Muscle layer of colon (tissue), 2 donors: ENCODE measurements around the gene H6PD.

ENCODE experiments used
- H3K27ac ChIP-seq: one replicate; pipeline ENCODE4 v1.7.0; 2013; ENCODE audit warnings: low read depth, mild to moderate bottlenecking, low read length, moderate library complexity
- H3K27me3 ChIP-seq, 2 donors: one replicate each; pipeline ENCODE4 v1.7.0; 2013; ENCODE audit warnings: low read length in 2 of 2, mild to moderate bottlenecking in 2 of 2; ENCODE audit not compliant: insufficient read depth in 2 of 2, control insufficient read depth in 1 of 2
- H3K36me3 ChIP-seq: one replicate; pipeline ENCODE4 v1.7.0; 2013; ENCODE audit warnings: mild to moderate bottlenecking, low read length; ENCODE audit not compliant: insufficient read depth
- H3K4me1 ChIP-seq: one replicate; pipeline ENCODE4 v1.7.0; 2013; ENCODE audit warnings: mild to moderate bottlenecking, low read length; ENCODE audit not compliant: insufficient read depth
- H3K4me3 ChIP-seq, 2 donors: one replicate each; pipeline ENCODE4 v1.7.0; 2013; ENCODE audit warnings: low read length in 2 of 2, low read depth in 1 of 2, mild to moderate bottlenecking in 1 of 2, moderate library complexity in 1 of 2
- H3K9ac ChIP-seq: one replicate; pipeline ENCODE4 v1.7.0; 2013; ENCODE audit warnings: low read length
- H3K9me3 ChIP-seq: one replicate; pipeline ENCODE4 v1.7.0; 2013; ENCODE audit warnings: mild to moderate bottlenecking, low read length
- donor health status: abdominal sarcoma.
- donor health status: Adenocarcinoma of cecum.

H6PD gene

GRCh38 chr1:9197186-9198099 is 37.1 kb upstream of the H6PD start:
- Histone ChIP-seq H3K36me3 (no peaks in the 10 kb centered on the region), H3K9ac (no peak overlapping the region), H3K4me1 (peaks cover 18% of the 10 kb centered on the region), H3K9me3 (no peaks in the 10 kb centered on the region), H3K27me3 (peaks cover 25 to 30% of the 10 kb centered on the region in 2 donors), H3K27ac (no peak overlapping the region), H3K4me3 (no peak overlapping the region)

DNA sequence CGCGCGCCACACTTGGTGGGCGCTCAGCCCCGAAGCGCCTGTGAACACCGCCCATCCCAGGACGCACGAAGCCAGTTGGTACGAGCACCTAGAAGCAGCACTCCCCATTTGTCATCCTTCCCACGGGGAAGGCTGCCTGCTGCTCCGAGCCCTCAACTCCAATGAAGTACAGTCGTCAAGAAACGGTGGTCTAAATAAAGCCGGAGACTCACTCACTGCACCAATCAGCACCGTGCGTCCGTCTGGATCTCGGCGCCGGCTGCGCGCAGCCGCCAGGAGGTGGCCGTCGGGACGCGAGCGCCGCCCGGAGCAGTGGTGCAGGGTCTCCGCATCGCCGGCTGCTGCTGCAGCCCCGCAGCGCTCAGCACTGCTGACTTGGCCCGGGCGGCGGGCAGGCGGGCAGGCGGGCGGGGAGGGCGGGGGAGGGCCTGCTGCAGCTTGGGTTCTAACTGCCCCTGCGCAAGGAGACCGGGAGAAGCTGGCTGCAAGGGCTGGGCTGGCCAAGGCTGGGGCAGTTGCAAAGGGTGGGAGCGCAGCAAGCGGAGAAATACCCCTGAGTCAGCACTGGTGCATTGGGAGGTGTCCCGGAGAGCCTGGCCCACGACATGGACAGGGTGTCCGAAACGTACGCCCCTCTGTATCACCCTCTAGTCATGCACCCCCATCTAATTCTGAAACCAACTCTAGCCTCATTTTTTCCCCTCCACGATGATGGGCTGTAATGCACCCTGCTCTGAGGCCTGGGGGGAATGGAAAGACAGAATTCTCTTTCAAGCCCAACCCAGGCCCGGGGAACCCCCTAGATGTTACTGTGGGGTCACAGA is 35.8 kb upstream of the H6PD start:
- Histone ChIP-seq H3K4me3 (no peak overlapping the region), H3K36me3 (no peaks in the 10 kb centered on the region), H3K27ac (no peak overlapping the region), H3K9ac (no peak overlapping the region), H3K4me1 (peaks cover 21% of the 10 kb centered on the region), H3K27me3 (peaks cover 38 to 43% of the 10 kb centered on the region in 2 donors), H3K9me3 (no peaks in the 10 kb centered on the region)

DNA sequence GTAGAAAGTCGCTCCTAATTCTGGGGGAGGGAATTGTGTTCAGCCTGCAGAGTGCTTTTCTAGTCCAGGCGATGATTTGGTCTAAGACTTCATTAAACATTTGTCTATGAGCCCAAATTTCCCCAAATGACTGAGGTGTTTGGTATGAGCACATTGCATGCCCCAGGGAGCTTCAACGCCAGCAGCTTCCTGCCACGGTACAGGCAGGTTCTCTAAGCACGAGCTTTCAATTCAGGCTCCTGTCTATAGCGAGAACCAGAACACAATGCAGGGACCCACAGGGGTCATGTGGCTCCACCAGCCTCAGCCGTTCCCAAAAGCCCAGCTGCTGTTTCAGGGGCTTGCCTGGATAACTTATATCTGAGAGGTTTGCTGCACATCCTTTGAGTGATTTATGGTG is 34.1 kb upstream of the H6PD start:
- Histone ChIP-seq H3K27me3 (peaks cover 39 to 45% of the 10 kb centered on the region in 2 donors), H3K4me3 (no peak overlapping the region), H3K36me3 (no peaks in the 10 kb centered on the region), H3K9ac (no peak overlapping the region), H3K9me3 (no peaks in the 10 kb centered on the region), H3K4me1 (peaks cover 21% of the 10 kb centered on the region), H3K27ac (no peak overlapping the region)

DNA sequence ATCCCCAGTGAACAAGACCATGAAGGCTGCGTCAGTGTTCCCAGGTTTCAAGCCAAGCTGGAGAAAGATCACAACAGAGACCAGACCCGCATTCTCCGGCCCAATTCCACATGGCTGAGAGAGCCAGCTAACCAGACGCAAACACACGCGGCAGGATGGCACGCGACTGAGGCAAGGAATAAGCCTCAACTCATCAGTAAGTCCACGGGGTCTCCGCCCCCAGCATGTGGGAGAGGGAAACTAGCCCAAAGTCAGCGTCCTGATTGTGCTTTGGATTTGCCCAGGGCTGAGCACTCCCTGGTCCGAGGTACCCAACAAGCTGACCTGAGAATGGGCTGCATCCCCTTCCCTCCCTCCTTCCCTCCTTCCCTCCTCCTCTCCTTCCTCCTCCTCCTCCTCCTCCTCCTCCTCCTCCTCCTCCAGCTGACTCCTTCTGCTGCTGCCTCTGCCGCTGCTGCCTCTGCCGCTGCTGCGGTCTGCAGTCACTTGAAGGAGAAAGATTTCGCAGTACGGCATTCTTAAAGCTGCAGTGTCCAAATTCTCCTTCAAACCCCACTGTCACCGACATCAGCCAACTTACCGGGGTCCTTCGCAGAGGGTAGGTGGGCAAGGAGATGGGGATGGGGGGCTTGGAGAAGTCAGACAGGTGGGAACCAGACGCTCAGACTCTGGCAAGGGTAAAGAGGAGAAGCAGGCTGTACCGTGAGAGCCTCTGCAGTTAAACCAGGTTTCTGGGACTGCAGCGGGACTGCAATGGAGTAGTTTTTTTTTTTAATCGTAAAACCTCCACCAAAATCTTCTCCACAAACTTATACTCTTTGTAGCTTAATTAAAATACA is 33.0 kb upstream of the H6PD start:
- Histone ChIP-seq H3K36me3 (no peaks in the 10 kb centered on the region), H3K27me3 (peaks cover 45 to 50% of the 10 kb centered on the region in 2 donors), H3K9ac (no peak overlapping the region), H3K4me1 (peaks cover 20% of the 10 kb centered on the region), H3K9me3 (no peaks in the 10 kb centered on the region), H3K4me3 (peak overlapping the region; percentile 39 to 48), H3K27ac (no peak overlapping the region)

- no peak overlapping the region for H3K27ac ChIP-seq
- no peaks in the 10 kb centered on the region for H3K36me3 ChIP-seq
- peaks cover 18% of the 10 kb centered on the region for H3K4me1 ChIP-seq
- no peaks in the 10 kb centered on the region for H3K9me3 ChIP-seq
- H3K27me3 ChIP-seq: peaks cover 46 to 47% of the 10 kb centered on the region in 2 donors
- H3K9ac ChIP-seq: no peak overlapping the region
- peak overlapping the region; percentile 39 to 48 for H3K4me3 ChIP-seq
Measured at GRCh38 chr1:9202240-9202870, 32.2 kb upstream of the H6PD start.

DNA sequence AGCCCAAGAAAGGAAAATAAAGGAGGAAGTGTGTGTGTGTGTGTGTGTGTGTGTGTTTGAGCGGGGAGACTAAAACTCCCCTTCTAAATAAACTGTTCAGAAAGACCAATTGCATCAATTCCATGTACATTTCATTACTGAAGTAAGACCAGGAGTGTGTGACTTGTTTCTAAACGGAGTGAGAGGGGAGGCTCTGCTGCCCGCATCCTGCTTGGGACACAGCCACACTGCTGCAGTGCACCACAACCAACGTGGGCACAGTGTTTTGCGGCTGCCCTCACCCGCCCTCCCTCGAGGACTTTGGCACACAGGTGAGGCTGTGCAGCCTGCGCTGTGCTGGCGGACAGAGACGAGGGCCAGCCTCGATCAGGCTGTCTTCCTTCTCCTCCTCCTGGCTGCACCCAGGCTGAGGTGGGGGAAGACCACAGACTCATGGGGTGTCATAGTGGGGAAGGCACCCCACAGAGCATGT is 31.0 kb upstream of the H6PD start:
- Histone ChIP-seq H3K27me3 (peaks cover 34 to 39% of the 10 kb centered on the region in 2 donors), H3K9me3 (no peaks in the 10 kb centered on the region), H3K4me3 (no peak overlapping the region), H3K9ac (no peak overlapping the region), H3K27ac (no peak overlapping the region), H3K4me1 (peaks cover 18% of the 10 kb centered on the region), H3K36me3 (no peaks in the 10 kb centered on the region)

GRCh38 chr1:9204156-9204720 is 30.3 kb upstream of the H6PD start:
- H3K36me3 ChIP-seq: no peaks in the 10 kb centered on the region
- H3K9ac ChIP-seq: no peak overlapping the region
- no peaks in the 10 kb centered on the region for H3K9me3 ChIP-seq
- H3K27me3 ChIP-seq: peaks cover 30 to 36% of the 10 kb centered on the region in 2 donors
- H3K27ac ChIP-seq: no peak overlapping the region
- H3K4me1 ChIP-seq: peaks cover 18% of the 10 kb centered on the region
- no peak overlapping the region for H3K4me3 ChIP-seq

- Histone ChIP-seq H3K4me1 (peaks cover 6% of the 10 kb centered on the region), H3K27ac (no peak overlapping the region), H3K27me3 (peaks cover 24 to 28% of the 10 kb centered on the region in 2 donors), H3K36me3 (no peaks in the 10 kb centered on the region), H3K4me3 (no peak overlapping the region), H3K9ac (no peak overlapping the region), H3K9me3 (no peaks in the 10 kb centered on the region)
Measured at GRCh38 chr1:9207086-9207485, 27.5 kb upstream of the H6PD start.

DNA sequence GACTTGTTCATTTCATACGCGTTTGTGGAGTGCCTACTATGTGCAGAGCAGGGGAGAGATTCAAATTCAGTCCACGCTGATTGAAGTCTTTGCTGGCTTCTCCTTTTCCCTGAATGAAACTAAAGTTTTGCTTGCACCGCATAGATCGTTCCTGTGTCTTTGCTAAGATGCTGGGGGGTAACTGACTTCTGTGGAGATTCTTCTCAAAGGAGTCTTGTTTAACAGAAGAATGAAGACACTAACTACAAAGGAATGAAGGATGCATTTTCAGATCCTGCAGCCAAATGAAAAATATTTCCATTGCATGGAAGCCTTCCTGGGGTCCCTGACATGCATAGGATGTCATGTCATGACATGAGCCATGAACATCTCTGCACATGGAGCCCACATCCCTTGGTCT is 26.9 kb upstream of the H6PD start:
- H3K9me3 ChIP-seq: no peaks in the 10 kb centered on the region
- no peaks in the 10 kb centered on the region for H3K36me3 ChIP-seq
- H3K4me1 ChIP-seq: peaks cover under 1% of the 10 kb centered on the region
- H3K27ac ChIP-seq: no peak overlapping the region
- H3K4me3 ChIP-seq: no peak overlapping the region
- no peak overlapping the region for H3K9ac ChIP-seq
- peaks cover 18 to 23% of the 10 kb centered on the region in 2 donors for H3K27me3 ChIP-seq

DNA sequence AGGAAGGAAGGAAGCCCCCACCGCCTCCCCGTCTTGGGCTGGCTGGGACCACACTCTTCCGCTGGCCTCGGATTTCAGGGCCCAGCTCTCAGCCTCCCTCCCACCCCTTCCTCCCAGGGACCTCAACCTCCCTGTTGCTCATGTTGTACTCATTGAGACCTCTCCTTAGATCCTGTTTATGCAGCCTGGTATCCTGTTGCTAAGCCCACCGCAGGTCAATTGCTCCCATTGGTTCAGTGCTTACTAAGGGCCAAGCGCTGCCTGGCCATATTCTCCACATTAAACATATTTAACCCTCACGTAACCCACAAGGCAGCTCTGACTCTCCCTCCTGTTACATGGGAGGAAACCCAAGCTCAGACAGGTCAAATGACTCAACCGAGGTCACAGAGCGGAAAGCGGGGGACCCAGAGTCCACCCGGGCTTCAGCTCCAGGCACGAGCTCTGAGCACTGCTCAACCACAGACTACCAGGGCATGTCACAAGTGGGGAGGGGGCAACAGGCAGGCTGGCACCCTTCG is 23.2 kb upstream of the H6PD start:
- H3K36me3 ChIP-seq: no peaks in the 10 kb centered on the region
- H3K9ac ChIP-seq: no peak overlapping the region
- no peaks in the 10 kb centered on the region for H3K9me3 ChIP-seq
- no peak overlapping the region for H3K27ac ChIP-seq
- no peak overlapping the region for H3K4me3 ChIP-seq
- H3K4me1 ChIP-seq: no peaks in the 10 kb centered on the region
- H3K27me3 ChIP-seq: peaks cover 0 to 6% of the 10 kb centered on the region in 2 donors
